ENCODE data around the gene AARS1.

DNA sequence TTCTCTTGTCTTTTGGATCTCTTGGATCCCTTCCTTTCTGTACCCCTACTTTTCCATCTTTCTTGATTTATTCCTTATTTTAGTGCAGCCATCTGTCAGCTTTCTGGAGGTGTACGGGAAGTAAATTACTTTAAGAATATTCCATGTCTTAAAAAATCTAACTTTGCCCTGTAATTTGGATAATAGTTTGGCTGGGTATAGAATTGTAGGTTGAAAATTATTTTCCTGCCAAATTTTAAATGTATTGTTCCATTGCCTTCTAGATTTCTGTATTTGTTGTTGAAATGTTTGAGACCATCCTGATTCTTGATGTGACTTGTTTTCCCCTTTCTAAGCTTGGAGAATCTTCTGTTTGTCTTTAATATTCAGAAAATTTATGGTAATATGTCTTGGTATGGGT is 11.8 kb upstream of the AARS1 start:
- no peak for TF ChIP-seq CTCF (IDR thresholded peaks at IDR 0.05)
- TF ChIP-seq POLR2A (IDR thresholded peaks at IDR 0.05) = no peak

Data from testis (tissue), 2 donors.